ENCODE measurements around the gene SHBG. TPM values are rescaled to one million over a fixed set of nuclear protein-coding genes. Genes with fewer than 3 reads are reported as not detected.

Gene SHBG
- polyA plus RNA-seq, 1 donor (not counting 4 experiments of a cell fraction or from before 2014, with no cell fraction given): 0.14 TPM

DNA sequence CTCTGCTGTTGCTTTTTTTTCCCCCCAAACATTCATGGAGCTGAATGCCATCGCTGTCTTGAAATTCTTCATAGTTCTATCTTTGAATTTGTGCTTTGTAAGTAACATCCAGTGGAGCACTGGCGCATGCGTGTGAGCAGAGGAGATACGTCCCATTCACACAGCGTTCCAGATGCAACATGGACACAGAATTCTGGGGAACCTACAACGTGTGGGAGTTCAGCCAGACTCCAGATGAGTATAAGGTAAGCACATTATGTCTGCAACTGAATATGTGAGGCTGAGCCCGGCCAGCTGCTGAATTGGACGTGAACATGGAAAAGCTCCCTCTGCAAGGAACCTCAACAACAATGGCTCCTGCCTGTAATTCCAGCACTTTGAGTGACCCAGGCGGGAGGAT, 16.5 kb downstream of the SHBG start:
- Histone ChIP-seq H3K9me3 (ENCODE audit: control insufficient read depth, low read depth, low read length) (no peaks in the 10 kb centered on the region), H3K4me3 (ENCODE audit: control insufficient read depth in 2 of 3, extremely low read depth in 1 of 3, insufficient read depth in 2 of 3, low read depth in 1 of 3, low read length in 3 of 3) (no peak overlapping the region), H3K4me2 (ENCODE audit: control insufficient read depth, extremely low read depth, insufficient read depth, low read depth, low read length) (no peak overlapping the region), H2AFZ (ENCODE audit: control insufficient read depth, low read length) (no peak overlapping the region), H3K4me1 (ENCODE audit: control insufficient read depth, extremely low read depth, insufficient read depth, low read length) (peaks cover 4% of the 10 kb centered on the region), H3K27me3 (ENCODE audit: control insufficient read depth, extremely low read depth, insufficient read depth, low read length) (peaks cover 17% of the 10 kb centered on the region), H3K9ac (ENCODE audit: control insufficient read depth, extremely low read depth, insufficient read depth, low read length) (no peak overlapping the region), H3K79me2 (ENCODE audit: control insufficient read depth, insufficient read depth, low read length) (no peaks in the 10 kb centered on the region), H3K27ac (ENCODE audit: control insufficient read depth, insufficient read depth, low read length) (no peak overlapping the region), H3K36me3 (ENCODE audit: control insufficient read depth in 2 of 2, extremely low read depth in 1 of 2, insufficient read depth in 2 of 2, low read length in 2 of 2) (no peaks in the 10 kb centered on the region), H4K20me1 (ENCODE audit: control insufficient read depth, extremely low read depth, insufficient read depth, low read length) (no peaks in the 10 kb centered on the region), H3K9me1 (ENCODE audit: control insufficient read depth, extremely low read depth, insufficient read depth, low read length) (no peaks in the 10 kb centered on the region)
- dilution Hi-C loops (cut with MboI; ENCODE audit: extremely low pct_ligation_motif_present, low sequenced_read_pairs): no loop called here
- no peak for FAIRE-seq
- TF ChIP-seq, protein P1, sequence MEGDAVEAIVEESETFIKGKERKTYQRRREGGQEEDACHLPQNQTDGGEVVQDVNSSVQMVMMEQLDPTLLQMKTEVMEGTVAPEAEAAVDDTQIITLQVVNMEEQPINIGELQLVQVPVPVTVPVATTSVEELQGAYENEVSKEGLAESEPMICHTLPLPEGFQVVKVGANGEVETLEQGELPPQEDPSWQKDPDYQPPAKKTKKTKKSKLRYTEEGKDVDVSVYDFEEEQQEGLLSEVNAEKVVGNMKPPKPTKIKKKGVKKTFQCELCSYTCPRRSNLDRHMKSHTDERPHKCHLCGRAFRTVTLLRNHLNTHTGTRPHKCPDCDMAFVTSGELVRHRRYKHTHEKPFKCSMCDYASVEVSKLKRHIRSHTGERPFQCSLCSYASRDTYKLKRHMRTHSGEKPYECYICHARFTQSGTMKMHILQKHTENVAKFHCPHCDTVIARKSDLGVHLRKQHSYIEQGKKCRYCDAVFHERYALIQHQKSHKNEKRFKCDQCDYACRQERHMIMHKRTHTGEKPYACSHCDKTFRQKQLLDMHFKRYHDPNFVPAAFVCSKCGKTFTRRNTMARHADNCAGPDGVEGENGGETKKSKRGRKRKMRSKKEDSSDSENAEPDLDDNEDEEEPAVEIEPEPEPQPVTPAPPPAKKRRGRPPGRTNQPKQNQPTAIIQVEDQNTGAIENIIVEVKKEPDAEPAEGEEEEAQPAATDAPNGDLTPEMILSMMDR (optimal IDR thresholded peaks at IDR 0.05 in 1 of 3, IDR thresholded peaks at IDR 0.05 in 1 of 3, conservative IDR thresholded peaks at IDR 0.05 in 1 of 3; ENCODE audit: extremely low read depth in 1 of 3, insufficient read depth in 2 of 3, low read length in 3 of 3): no peak
- no peak for TF ChIP-seq EZH2 (IDR thresholded peaks at IDR 0.05; ENCODE audit: low read length)
- no peak for DNase-seq (ENCODE audit: low read depth, low spot score)

DNA sequence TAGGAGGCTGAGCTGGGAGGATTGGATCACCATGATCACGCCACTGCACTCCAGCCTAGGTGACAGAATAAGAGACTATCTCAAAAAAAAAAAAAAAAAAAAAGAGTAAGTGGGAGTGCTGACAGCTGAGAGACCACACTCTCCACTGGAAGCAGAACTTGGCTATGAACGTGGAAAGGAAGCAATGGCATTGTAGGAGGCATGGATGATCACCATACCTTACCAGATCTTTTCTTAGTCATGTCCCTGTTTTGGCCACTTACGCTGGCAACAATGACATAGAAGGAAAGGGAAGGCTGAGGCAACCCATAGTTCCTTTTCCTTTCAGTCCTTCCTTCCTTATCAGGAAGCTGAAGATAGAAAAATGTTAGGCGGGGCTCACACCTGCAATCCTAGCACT, 17.1 kb downstream of the SHBG start:
- Histone ChIP-seq H3K27ac (ENCODE audit: control insufficient read depth, insufficient read depth, low read length) (no peak overlapping the region), H3K4me1 (ENCODE audit: control insufficient read depth, extremely low read depth, insufficient read depth, low read length) (peaks cover 4% of the 10 kb centered on the region), H2AFZ (ENCODE audit: control insufficient read depth, low read length) (no peak overlapping the region), H3K9me3 (ENCODE audit: control insufficient read depth, low read depth, low read length) (no peaks in the 10 kb centered on the region), H3K79me2 (ENCODE audit: control insufficient read depth, insufficient read depth, low read length) (no peaks in the 10 kb centered on the region), H3K36me3 (ENCODE audit: control insufficient read depth in 2 of 2, extremely low read depth in 1 of 2, insufficient read depth in 2 of 2, low read length in 2 of 2) (no peaks in the 10 kb centered on the region), H4K20me1 (ENCODE audit: control insufficient read depth, extremely low read depth, insufficient read depth, low read length) (no peaks in the 10 kb centered on the region), H3K9me1 (ENCODE audit: control insufficient read depth, extremely low read depth, insufficient read depth, low read length) (no peaks in the 10 kb centered on the region), H3K27me3 (ENCODE audit: control insufficient read depth, extremely low read depth, insufficient read depth, low read length) (peaks cover 22% of the 10 kb centered on the region), H3K4me3 (ENCODE audit: control insufficient read depth in 2 of 3, extremely low read depth in 1 of 3, insufficient read depth in 2 of 3, low read depth in 1 of 3, low read length in 3 of 3) (no peak overlapping the region), H3K4me2 (ENCODE audit: control insufficient read depth, extremely low read depth, insufficient read depth, low read depth, low read length) (no peak overlapping the region), H3K9ac (ENCODE audit: control insufficient read depth, extremely low read depth, insufficient read depth, low read length) (no peak overlapping the region)
- dilution Hi-C loops (cut with MboI; ENCODE audit: extremely low pct_ligation_motif_present, low sequenced_read_pairs): no loop called here
- TF ChIP-seq EZH2 (IDR thresholded peaks at IDR 0.05; ENCODE audit: low read length): no peak
- TF ChIP-seq, protein P1 (optimal IDR thresholded peaks at IDR 0.05 in 1 of 3, IDR thresholded peaks at IDR 0.05 in 1 of 3, conservative IDR thresholded peaks at IDR 0.05 in 1 of 3; ENCODE audit: extremely low read depth in 1 of 3, insufficient read depth in 2 of 3, low read length in 3 of 3): no peak
- DNase-seq (ENCODE audit: low read depth, low spot score) (no peak), FAIRE-seq (no peak)
